PC-3 (cell line): ENCODE measurements around the gene OSMR. TPM values are rescaled to one million over a fixed set of nuclear protein-coding genes. Genes with fewer than 3 reads are reported as not detected.

Source experiments
- ATAC-seq: fragments of 200-7000 bp; cut with Tn5 transposase; 2 replicates; pipeline ENCODE4 v1.9.1; 2020; ENCODE audit warnings: mild to moderate bottlenecking, moderate library complexity
- BruUV-seq: library from RNA; stranded (reverse); fragments of 400-500 nt; replicated peaks from 2 replicates; lab custom pipeline; 2021; lab: Mats Ljungman, UMichigan
- CTCF ChIA-PET: fragments of 300-600 bp; sonication (Branson Sonifier 250); formaldehyde crosslinking; loops from one replicate; lab custom pipeline; 2022; ENCODE audit warnings: antibody characterized with exemption; lab: Charles Lee
- POLR2A ChIA-PET: fragments of 300-600 bp; sonication (Branson Sonifier 250); formaldehyde crosslinking; loops from one replicate; lab custom pipeline; 2022; ENCODE audit warnings: antibody characterized with exemption; ENCODE audit not compliant: unreplicated experiment; lab: Charles Lee
- DNase-seq: peaks from one replicate; pipeline ENCODE4 v3.0.0-alpha.2; 2015
- H2AFZ ChIP-seq: fragments of 300-600 bp; sonication (generic); 2 replicates; pipeline ENCODE4 v1.6.0; 2016; ENCODE audit warnings: antibody characterized with exemption, low read length
- H3F3A ChIP-seq: fragments of 300-600 bp; sonication (generic); one replicate; pipeline ENCODE4 v1.6.0; 2017; ENCODE audit warnings: antibody characterized with exemption, low read length, control low read depth, mild to moderate bottlenecking; ENCODE audit not compliant: unreplicated experiment
- H3K27ac ChIP-seq: fragments of 300-600 bp; sonication (generic); 2 replicates; pipeline ENCODE4 v1.5.1; 2016; ENCODE audit warnings: mild to moderate bottlenecking, low read length
- H3K27me3 ChIP-seq: fragments of 300-600 bp; sonication (generic); 2 replicates; pipeline ENCODE4 v1.6.1; 2016; ENCODE audit warnings: low read length, mixed read lengths
- H3K36me3 ChIP-seq: fragments of 300-600 bp; sonication (generic); 2 replicates; pipeline ENCODE4 v1.6.1; 2016; ENCODE audit warnings: low read depth, mixed run types, low read length, mixed read lengths
- H3K4me1 ChIP-seq: fragments of 300-600 bp; sonication (generic); 2 replicates; pipeline ENCODE4 v1.5.1; 2016; ENCODE audit warnings: low read length; ENCODE audit not compliant: insufficient read depth
- H3K4me2 ChIP-seq: fragments of 300-600 bp; sonication (generic); 2 replicates; pipeline ENCODE4 v1.6.0; 2016; ENCODE audit warnings: low read length
- H3K4me3 ChIP-seq: fragments of 300-600 bp; sonication (generic); 2 replicates; pipeline ENCODE4 v1.5.1; 2016; ENCODE audit warnings: mild to moderate bottlenecking, low read length, mixed read lengths
- H3K79me2 ChIP-seq: fragments of 300-600 bp; sonication (generic); 2 replicates; pipeline ENCODE4 v1.6.1; 2017; ENCODE audit warnings: low read length, mixed read lengths
- H3K9ac ChIP-seq: fragments of 300-600 bp; sonication (generic); 2 replicates; pipeline ENCODE4 v1.6.0; 2016; ENCODE audit warnings: mild to moderate bottlenecking, low read length
- H3K9me2 ChIP-seq: fragments of 300-600 bp; sonication (generic); replicated peaks from 2 replicates; pipeline ENCODE4 v1.6.1; 2016; ENCODE audit warnings: mixed run types, low read length, mixed read lengths
- H3K9me3 ChIP-seq: fragments of 300-600 bp; sonication (generic); 2 replicates; pipeline ENCODE4 v1.6.1; 2016; ENCODE audit warnings: low read length, mixed read lengths
- H4K20me1 ChIP-seq: fragments of 300-600 bp; sonication (generic); 2 replicates; pipeline ENCODE4 v1.6.1; 2016; ENCODE audit warnings: low read length, mixed read lengths
- CTCF ChIP-seq: fragments of 300-600 bp; sonication (generic); conservative IDR thresholded peaks from 2 replicates; pipeline ENCODE4 v1.5.1; 2017; ENCODE audit warnings: antibody characterized with exemption, low read depth, mild to moderate bottlenecking, low read length
- EZH2 ChIP-seq: fragments of 300-600 bp; sonication (generic); IDR thresholded peaks from one replicate; pipeline ENCODE4 v1.6.1; 2017; ENCODE audit warnings: antibody characterized with exemption, mild to moderate bottlenecking, low read length; ENCODE audit not compliant: unreplicated experiment
- EZH2phosphoT487 ChIP-seq: fragments of 300-600 bp; sonication (generic); IDR thresholded peaks from 2 replicates; pipeline ENCODE4 v1.6.1; 2018; ENCODE audit warnings: mild to moderate bottlenecking, antibody characterized with exemption, low read length, borderline replicate concordance
- intact Hi-C: fragments of 100-400 bp; cut with micrococcal nuclease; formaldehyde crosslinking; loops from 2 replicates; pipeline ENCODE4 v1.9.0; 2023
- total RNA-seq: library from RNA; depleted of rRNA; stranded (reverse); fragments of >200 nt; gene quantifications from 2 replicates; pipeline ENCODE4 v1.2.3, GENCODE V29; 2014

The OSMR gene
- total RNA-seq, 1 experiment from 2014 or later, result 13.7 TPM

DNA sequence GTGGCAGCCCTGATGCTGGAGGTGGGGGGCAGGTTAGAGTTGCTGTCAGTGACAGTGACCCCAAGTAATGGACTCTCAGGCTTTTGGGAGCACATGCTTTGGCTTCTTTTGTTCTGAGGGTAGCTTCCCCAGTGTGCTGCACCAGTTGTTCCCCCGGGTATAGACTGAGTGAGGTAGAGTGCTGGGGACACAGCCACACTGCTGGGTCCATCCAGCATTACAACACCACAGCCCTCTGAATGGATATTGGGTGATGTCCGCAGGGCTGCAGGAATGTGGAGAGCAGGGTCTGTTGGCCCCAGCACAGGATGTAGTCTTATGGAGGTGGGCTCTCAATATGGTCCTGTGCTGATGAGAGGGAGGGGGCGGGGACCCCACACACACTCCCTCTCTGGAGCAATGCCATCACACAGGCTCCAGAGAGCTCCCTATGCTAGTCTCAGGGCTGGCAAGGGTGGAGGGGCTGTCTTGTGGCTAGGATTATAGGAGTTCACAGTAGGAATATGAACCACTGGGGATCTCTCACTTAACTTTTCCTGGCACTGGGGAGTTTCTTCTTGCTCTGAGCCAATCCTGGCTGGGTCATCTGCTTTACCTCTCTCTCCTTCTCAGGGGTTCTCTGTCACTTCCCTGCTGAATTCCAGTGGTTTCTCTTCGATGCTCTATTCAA is 20.7 kb downstream of the OSMR start:
- H3K27ac ChIP-seq, result no peak overlapping the region
- CTCF ChIA-PET, result no interaction called here

DNA sequence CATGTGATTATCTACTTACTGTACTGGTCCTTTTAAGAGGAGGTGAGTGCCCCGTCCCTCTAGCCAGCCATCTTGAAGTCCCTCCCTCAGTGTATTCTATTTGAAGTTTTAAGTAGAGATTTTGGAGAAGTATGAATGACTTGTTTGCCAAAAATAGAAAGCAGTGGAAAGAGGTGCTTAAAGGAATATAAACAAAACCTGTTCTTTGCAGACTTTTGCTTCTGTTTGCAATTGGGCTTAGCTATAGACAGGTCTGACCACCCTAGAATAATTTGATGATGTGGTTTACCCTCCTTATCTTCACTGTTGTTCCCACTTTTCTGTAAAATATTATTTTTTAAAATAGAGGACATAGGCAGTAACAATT is 21.2 kb downstream of the OSMR start:
- no peak for TF ChIP-seq CTCF
- no peak for TF ChIP-seq EZH2

More for the DNA sequence above, 20.7 kb downstream of the OSMR start:
- no peaks in the 10 kb centered on the region; the same call in 1 of the 2 replicates for H4K20me1 ChIP-seq
- DNase-seq (no peak), ATAC-seq (no peak)
- H3K4me1 ChIP-seq, result peaks cover 11% of the 10 kb centered on the region
- H3K9me3 ChIP-seq, result peaks cover 9% of the 10 kb centered on the region; the same call in 1 of the 2 replicates
- BruUV-seq, result no TSS peak
- no peaks in the 10 kb centered on the region for H3K27me3 ChIP-seq
- H3K36me3 ChIP-seq, result peaks cover 5% of the 10 kb centered on the region
- no peak for TF ChIP-seq EZH2
- H2AFZ ChIP-seq, result no peak overlapping the region
- H3K79me2 ChIP-seq, result peaks cover 48% of the 10 kb centered on the region
- H3K4me2 ChIP-seq, result no peak overlapping the region
- no peaks in the 10 kb centered on the region for H3K9me2 ChIP-seq
- no peak overlapping the region for H3K4me3 ChIP-seq
- peaks cover 4% of the 10 kb centered on the region for H3F3A ChIP-seq
- H3K9ac ChIP-seq, result no peak overlapping the region
- POLR2A ChIA-PET, result no interaction called here
- intact Hi-C loops, result no loop called here

GRCh38 chr5:38867416-38867815 is 21.6 kb downstream of the OSMR start:
- Histone ChIP-seq H3K4me1 (peaks cover 17% of the 10 kb centered on the region), H4K20me1 (no peaks in the 10 kb centered on the region; the same call in 1 of the 2 replicates), H3K79me2 (peaks cover 48% of the 10 kb centered on the region), H3K27me3 (no peaks in the 10 kb centered on the region), H3K9me3 (peaks cover 9% of the 10 kb centered on the region; the same call in 1 of the 2 replicates), H3K9me2 (no peaks in the 10 kb centered on the region), H3F3A (peaks cover 4% of the 10 kb centered on the region), H3K4me3 (no peak overlapping the region), H2AFZ (no peak overlapping the region), H3K27ac (no peak overlapping the region), H3K4me2 (no peak overlapping the region), H3K36me3 (peaks cover 5% of the 10 kb centered on the region), H3K9ac (no peak overlapping the region)
- BruUV-seq, result no TSS peak
- DNase-seq (no peak), ATAC-seq (no peak)
- intact Hi-C loops, result no loop called here
- POLR2A ChIA-PET, result no interaction called here
- no peak for TF ChIP-seq CTCF
- no peak for TF ChIP-seq EZH2phosphoT487
- no peak for TF ChIP-seq EZH2
- CTCF ChIA-PET, result no interaction called here

More for the DNA sequence above, 21.2 kb downstream of the OSMR start:
- H3K79me2 ChIP-seq, result peaks cover 48% of the 10 kb centered on the region
- ATAC-seq (no peak), DNase-seq (no peak)
- H3K9me2 ChIP-seq, result no peaks in the 10 kb centered on the region
- H3K9me3 ChIP-seq, result peaks cover 9% of the 10 kb centered on the region; the same call in 1 of the 2 replicates
- H3K27ac ChIP-seq, result no peak overlapping the region
- peaks cover 4% of the 10 kb centered on the region for H3F3A ChIP-seq
- ChIA-PET POLR2A (no interaction called here), CTCF (no interaction called here)
- no peak overlapping the region for H3K9ac ChIP-seq
- no peaks in the 10 kb centered on the region; the same call in 1 of the 2 replicates for H4K20me1 ChIP-seq
- H2AFZ ChIP-seq, result no peak overlapping the region
- no TSS peak for BruUV-seq
- intact Hi-C loops, result no loop called here
- H3K36me3 ChIP-seq, result peaks cover 5% of the 10 kb centered on the region
- H3K4me1 ChIP-seq, result peaks cover 16% of the 10 kb centered on the region
- no peak overlapping the region for H3K4me3 ChIP-seq
- H3K27me3 ChIP-seq, result no peaks in the 10 kb centered on the region
- H3K4me2 ChIP-seq, result no peak overlapping the region
